Activated naive CD4-positive, alpha-beta T cell treated with Interleukin-2 at 50 U/mL for 16 hours (primary cell): ENCODE data around the gene CDC25C.
"Not testable (repeated sequence)": the region's sequence is repeated elsewhere in the genome, so short reads cannot be mapped to it uniquely, and the experiment has no call there.

Source experiments
- DNase-seq: peaks from one replicate; pipeline ENCODE4 v3.0.0-alpha.2; 2020

CDC25C gene

DNA sequence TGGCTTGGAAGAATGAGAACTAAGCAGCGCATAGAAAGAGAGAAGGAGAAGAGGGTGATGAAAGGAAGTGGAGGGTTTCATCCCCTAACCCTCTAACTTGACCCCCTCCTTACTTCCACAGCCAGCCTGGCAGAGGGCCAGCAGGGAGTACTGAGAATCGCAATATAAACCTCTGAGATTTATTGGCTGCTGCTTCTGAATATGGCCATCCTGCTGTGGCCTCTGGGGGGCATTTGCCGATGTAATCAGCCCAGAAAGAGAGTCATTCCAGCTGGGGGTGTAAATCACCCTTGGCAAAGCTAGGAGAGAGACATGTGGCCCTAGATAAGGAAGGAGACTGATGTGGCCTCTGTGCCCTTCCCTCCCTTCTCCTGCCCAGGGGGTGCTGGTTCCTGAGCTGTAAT is 56.2 kb downstream of the CDC25C start:
- DNase-seq = no peak

DNA sequence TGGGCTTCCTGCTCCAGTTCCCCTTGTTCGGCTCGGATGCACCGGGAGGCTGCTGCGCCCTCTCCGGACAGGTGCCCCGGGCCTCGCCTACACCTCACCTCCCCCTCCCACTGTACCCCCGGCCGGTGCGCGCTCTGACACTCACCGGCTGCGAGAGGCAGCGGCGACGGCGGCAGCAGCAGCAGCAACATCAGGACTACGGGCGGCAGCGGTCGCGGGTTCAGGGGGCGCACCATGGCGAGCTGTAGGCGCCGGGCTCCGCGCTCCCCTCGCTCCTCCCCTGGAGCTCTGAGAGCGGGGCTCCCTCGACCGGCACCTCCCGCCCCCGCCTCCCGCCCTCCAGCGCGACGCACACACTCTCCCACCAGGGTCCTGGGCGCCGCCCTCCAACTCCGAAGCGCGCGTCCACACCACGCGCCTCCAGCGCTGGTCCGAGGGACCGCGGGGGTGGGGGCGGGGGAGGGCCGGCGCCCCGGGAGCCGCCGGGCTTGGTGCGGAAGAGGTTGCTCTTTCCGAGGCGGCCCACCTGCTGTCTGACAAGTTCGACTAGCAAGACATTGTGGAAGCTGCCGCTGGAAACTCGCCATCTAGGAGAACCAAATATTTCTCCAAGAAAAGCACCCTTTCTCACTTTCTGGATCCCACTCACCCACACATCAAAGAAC is 57.3 kb downstream of the CDC25C start, which contains the start of gene GFRA3:
GFRA3 (minus strand) TSS at position 433 of the 665 bp plus-strand sequence; CDS start at position 236, 197 bp downstream.
- no peak for DNase-seq

DNA sequence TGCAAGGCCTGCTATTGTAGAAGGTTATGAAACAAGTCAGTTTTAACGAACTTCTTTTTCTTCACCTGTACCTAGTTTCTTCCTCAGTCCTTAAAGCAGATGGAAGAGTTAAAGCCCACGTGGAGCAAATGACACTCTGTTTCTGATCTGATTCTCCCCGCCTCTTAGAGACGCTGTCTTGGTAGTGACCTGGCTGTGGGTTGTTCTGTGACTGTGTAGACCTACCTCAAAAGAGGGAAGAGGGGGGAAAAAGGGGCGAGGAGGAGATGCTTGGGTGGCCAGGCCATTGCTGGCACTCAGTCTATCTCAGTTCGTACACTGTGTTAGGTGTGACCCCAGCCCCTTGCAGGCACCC is 57.8 kb downstream of the CDC25C start:
- DNase-seq = no peak

- no peak for DNase-seq
These were observed 58.9 kb downstream of the CDC25C start for GRCh38 chr5:138272681-138273080.

DNA sequence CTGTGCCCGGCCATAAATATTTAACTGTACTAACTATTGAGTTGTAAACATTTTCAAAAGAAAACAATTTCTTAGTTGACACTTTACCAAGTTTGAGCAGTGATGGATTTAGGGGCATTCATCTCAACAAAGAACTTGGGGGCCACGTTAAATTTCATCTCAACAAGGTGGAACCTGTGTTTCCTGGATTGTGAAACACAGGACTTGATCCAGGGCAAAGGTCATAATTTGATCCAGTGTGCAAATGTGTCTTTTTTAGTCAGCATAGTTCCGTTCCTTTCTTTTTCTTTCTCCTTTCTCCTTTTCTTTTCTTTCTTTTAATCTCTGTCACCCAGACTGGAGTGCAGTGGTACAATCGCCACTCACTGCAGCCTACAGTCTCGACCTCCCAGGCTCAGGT is 60.3 kb downstream of the CDC25C start:
- no peak for DNase-seq

GRCh38 chr5:138264183-138264582 is 67.4 kb downstream of the CDC25C start:
- no peak for DNase-seq

DNA sequence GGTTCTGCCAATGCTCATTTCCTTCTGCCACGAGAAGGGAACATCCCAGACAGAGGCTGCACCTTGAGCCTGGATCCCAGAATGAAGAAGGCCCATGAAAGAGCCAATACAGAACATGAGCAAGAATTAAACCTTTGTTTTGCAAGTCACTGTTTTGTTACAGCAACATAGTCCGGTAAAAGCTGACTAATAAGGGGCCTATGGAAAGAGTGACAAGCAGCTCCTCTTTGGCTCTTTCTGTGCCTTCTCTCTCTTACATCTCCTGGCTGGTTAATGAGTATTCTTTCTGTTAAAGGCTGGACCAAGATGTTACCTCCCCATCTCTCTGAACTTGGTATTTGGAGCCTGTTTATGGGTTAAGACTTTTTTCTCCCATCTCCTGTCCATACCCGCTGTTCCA is 68.0 kb downstream of the CDC25C start:
- DNase-seq = no peak

DNA sequence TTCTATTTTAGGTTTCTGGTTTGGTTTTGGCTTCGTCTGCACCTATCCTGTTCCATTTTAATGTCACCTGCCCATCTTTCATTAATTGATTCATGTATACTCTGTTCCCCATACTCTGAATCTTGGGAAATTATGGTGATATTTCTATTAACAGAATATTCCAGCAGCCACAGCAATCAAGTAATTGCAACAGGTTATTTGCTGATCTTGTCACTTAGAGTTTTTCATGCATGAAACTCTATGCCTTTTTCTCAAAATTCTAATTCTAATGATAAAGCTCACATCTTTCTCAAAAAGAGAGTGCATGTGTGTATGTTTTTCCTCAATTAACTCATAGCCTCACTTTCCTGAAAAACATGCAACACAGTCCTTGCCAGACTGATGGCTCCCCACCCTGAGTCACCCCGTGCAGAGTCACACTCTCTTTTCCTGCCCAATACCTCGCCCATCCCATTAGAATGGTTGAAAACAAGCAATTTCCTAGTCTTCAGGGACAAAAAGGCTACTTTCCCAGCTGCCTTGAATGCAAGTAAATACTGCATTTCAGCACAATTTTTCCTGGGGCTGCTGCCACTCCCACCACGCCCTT is 72.8 kb downstream of the CDC25C start:
- no peak for DNase-seq

- DNase-seq = no peak
These were observed 74.0 kb downstream of the CDC25C start for GRCh38 chr5:138257583-138257982.

DNA sequence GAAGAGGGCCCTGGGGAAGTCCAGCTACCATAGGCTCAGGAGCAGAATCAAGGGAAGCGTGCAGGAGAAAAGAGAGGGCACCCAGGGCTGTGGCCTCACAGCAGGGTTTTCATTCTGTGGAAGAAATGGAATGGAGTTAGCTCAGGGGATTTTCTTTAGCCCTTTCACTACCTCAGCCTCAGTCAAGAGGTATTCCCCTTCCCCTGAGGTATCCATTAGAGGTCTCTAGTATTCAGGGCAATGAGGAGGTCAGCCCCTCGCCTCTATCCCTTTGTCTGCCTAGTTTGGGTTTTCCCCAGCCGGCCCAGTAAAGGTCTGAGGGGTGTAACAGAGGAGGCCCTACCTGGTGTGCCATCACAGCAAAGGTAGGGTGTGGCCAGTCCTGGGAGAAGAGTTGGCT is 78.7 kb downstream of the CDC25C start:
- DNase-seq = no peak

- DNase-seq = not testable (repeated sequence)
These were observed 83.8 kb downstream of the CDC25C start for GRCh38 chr5:138247800-138248199.

GRCh38 chr5:138246822-138247221 is 84.8 kb downstream of the CDC25C start:
- no peak for DNase-seq

- no peak for DNase-seq
These were observed 85.3 kb downstream of the CDC25C start for GRCh38 chr5:138246334-138246733.

GRCh38 chr5:138245717-138246116 is 85.9 kb downstream of the CDC25C start:
- no peak for DNase-seq

DNA sequence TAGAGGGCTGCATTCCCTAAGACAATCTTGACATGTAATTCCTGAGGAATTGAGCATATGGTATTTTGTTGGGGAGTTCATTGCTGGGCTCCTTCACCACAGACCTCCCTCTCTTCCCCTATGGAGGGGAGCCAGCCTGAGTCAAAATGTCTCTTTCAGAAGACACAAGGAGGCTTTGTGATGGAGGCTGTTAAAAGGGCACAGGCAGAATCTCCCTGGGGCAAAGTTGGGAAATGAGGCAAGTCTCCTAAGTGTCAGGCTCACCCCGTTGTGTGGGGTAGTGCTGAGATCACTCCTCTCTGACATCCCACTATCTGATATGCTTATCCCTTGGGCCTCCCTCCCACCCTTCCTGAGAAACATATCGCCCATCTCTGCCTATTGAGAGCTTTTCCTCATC is 87.8 kb downstream of the CDC25C start:
- no peak for DNase-seq

DNA sequence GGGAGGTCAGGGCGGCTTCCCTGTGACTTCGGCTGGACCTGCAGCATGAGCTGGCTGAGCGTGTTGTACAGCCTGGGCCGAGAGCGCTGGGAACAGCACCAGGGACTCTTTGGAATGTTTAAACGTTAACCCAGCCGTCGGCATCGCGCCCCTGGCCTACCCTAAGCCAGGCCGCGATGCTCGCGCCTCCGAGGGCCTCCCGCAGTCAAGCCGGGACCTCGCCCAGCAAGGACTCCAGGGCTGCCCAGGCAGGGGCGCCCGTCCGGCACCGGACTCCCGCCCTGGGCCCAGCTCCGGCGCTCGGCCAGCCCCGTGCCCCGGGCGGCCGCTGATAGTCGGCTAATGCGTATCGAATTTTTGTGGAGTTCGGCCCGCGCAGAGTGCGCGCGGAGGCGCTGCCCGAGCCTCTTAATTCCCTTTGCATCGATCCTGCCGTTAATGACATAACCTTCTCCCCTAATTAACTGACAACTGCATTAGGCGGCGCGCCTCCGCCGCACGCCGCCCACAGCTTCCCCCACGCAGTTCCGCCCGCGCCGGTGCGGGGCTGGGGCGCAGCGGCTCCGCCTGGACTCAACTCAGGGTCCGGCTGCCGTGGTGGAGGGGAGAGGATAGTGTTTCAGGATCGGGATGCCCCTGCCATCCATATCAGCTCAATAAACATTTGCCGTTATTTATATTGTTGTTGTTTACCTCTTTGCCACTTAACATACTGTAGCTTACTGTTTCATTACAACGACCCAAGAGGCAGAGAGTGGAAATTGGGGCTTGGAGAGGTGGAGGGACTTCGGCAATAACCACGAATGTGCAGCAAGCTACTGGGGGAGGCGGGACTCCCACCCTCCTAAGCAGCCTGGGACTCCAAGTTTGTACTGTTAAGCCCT is 89.7 kb downstream of the CDC25C start:
- peak; percentile 2 for DNase-seq

DNA sequence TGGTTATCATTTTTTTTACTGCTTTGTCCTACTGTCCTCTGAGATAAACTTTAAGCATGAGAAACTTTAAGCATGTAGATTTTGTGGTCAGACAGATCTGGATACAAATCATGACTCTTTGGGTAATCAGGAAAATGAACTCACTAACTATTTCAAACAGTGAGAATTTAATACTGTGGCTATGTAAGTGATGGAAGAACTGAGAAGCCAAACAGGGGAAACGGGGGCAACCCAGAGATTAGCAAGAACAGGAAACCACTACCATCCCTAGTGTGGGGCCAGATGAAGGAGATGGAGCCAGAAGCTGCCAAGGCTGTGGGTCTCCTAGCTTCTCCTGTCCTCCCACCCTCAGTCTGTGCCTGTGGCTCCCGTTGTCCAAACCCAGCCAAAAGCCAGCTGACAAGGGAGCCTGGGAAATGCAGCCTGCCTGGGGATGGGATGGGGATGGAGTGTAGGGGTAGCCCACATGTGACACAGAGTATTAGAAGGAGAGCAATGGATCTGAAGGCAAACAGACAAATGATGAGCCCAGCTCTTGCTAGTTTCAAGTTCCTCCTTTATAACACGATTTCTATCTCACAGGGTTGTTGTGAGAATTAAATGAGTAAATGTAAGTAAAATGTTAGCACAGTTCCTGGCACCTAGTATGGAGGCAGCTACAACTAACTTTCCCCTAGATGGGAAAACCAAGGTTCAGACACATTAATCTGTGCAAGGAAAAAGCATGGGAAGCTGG is 90.8 kb downstream of the CDC25C start:
- DNase-seq = no peak

- no peak for DNase-seq
These were observed 93.6 kb downstream of the CDC25C start for GRCh38 chr5:138238034-138238433.
